Erythroblast (primary cell): Measurements from ENCODE around the gene IDH3A.

Experiments used
- DNase-seq, 2 experiments: peaks; one replicate each; lab custom pipeline; 2025; lab: John Stamatoyannopoulos, UW
- GATA1 ChIP-seq: IDR thresholded peaks from 2 replicates; pipeline ENCODE4 v1.6.1; 2011; ENCODE audit warnings: low read depth, mild to moderate bottlenecking, control low read depth, low read length, moderate library complexity
- POLR2A ChIP-seq: IDR thresholded peaks from 2 replicates; pipeline ENCODE4 v1.6.1; 2011; ENCODE audit warnings: mild to moderate bottlenecking, low read length

IDH3A gene

GRCh38 chr15:78149068-78149804 is at the start of gene IDH3A:
IDH3A (plus strand) TSS chr15:78149362; CDS start chr15:78149404, 42 bp downstream.
- no peak for TF ChIP-seq GATA1
- peak; percentile 65 for TF ChIP-seq POLR2A
- DNase-seq, result peak; percentile 97 to 99

DNA sequence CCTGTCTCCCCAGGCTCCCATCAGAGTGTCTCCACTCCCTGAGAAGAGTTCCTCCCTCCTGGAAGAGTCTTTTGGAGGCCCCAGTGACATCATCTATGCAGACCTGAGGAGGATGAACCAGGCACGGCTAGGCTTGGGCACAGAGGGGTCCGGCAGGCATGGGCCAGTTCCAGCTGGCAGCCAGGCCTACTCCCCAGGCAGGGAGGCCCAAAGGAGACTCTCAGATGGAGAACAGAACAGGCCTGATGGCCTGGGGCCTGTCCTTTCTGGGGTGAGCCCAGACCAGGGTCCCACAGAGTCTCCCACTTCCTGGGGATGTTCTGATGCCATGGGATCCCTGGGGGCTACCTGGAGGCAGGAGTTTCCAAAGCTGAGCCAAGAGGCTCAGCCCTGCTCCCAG is 48.3 kb upstream of the IDH3A start:
- DNase-seq, result no peak
- TF ChIP-seq POLR2A, result no peak
- no peak for TF ChIP-seq GATA1

DNA sequence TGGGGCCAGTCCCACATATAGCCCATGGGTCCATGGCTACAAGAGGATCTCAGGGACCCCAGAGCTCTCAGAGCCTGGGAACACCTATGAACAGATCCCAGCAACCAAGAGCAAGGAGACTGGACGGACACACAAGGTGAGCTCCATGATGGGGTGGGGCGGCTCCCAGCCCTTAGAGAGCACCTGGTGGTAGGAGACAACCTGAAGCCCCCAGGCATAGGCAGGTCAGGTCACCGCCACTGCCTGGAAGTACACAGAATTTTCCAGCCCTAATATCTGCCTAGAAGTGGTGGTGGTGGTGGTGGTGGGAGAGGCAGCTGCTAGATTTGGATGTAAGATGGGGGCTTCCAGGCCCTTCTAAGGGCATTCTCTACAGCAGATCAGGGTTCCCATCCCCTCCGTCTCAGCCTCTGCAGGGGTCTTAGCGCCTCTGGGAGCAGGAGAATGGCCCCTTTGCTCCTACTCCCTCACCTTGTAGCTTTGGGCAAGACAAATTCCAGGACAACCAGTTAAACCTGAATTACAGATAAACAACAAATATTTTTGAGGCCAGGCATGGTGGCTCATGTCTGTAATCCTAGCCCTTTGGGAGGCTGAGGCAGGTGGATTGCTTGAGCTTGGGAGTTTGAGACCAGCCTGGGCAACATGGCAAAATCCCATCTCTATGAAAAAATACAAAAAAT is 47.6 kb upstream of the IDH3A start:
- no peak for TF ChIP-seq POLR2A
- no peak for DNase-seq

GRCh38 chr15:78102211-78102610 is 47.0 kb upstream of the IDH3A start:
- TF ChIP-seq GATA1, result no peak
- TF ChIP-seq POLR2A, result no peak
- DNase-seq, result no peak

GRCh38 chr15:78102741-78103140 is 46.4 kb upstream of the IDH3A start:
- no peak for DNase-seq
- no peak for TF ChIP-seq POLR2A
- TF ChIP-seq GATA1, result no peak

GRCh38 chr15:78103406-78104118 is 45.6 kb upstream of the IDH3A start:
- TF ChIP-seq POLR2A (no peak), GATA1 (no peak)
- no peak for DNase-seq

GRCh38 chr15:78104119-78104479 is 45.1 kb upstream of the IDH3A start:
- TF ChIP-seq GATA1 (no peak), POLR2A (no peak)
- DNase-seq, result no peak

- DNase-seq, result no peak
Observed at GRCh38 chr15:78104566-78105475, 44.3 kb upstream of the IDH3A start.

DNA sequence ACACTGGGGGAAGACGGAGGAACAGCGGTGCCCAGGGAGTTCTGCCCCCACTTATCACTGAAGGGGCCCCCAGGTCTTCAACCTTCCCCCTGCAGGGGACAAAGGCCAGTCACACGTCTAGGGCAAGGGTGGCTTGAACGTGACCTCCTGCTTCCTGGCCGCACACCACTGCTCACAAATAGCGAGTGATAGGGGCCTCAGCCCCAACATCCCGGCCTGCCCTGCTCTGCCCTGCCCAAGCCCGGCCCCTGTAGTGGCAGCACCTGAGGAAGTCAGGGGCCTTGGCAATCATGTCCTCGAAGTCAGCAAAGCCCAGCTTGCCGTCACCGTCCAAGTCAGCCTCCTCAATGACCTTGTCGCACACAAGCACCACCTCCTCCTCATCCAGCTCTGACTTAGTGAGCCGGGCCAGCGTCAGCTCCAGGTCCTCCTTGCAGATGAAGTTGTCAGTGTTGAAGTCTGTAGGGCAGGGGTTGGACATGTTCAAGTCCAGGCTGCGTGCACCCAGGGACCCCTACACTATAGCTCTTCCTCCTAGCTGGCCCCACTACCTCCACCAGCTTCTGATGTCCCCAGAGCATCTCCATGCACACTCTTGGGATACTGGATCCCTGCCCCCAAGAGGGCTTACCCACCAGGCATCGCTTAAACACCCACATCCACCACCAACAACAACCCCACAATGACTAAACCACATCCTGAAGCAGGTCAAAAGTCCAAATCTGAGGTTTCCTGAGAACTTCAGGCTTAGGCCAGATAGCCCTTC is 43.5 kb upstream of the IDH3A start:
- DNase-seq, result no peak
- TF ChIP-seq POLR2A (no peak), GATA1 (no peak)

More at GRCh38 chr15:78104566-78105475, 44.3 kb upstream of the IDH3A start:
- TF ChIP-seq POLR2A (no peak), GATA1 (no peak)

DNA sequence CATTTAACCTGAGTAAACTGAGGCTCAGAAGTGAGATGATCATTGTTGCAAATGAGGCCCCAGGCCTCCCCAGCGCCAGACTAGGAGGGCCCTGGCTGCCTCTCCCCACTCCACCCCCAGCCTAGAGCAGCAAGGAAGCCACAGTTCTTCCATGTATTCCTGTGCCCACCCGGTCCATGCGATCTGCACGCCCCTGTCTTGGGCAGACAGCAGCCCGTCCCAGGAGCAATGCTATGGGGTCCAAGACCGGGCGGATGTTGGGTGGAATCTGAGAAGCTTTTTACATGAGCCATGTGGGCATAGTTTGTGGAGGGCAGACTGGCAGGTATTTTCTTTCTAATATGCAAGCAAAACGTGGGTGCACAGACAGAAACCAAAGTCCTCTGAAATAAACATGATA is 41.7 kb upstream of the IDH3A start:
- TF ChIP-seq GATA1 (no peak), POLR2A (no peak)
- DNase-seq, result no peak

- TF ChIP-seq POLR2A, result no peak
- no peak for TF ChIP-seq GATA1
- DNase-seq, result peak; percentile 80 to 81
Observed at GRCh38 chr15:78108300-78109084, 40.7 kb upstream of the IDH3A start.

DNA sequence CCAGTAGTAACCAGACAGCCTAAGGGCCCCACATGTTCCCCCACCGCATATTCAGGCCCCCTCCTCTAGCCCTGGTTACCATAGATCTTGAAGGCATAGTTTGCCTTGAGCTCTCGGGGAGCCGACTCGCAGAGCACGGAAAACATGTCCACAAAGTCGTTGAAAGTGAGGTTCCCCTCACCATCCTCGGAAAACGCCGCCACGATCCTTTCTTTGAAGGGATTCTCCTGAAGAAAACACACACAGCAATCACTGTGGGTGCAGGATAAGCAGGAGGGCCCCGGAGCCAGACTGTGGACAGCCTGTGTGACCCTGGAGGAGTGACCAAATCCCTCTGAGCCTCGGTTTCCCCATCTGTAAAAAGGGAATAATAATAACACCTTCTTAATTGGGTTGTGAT is 40.0 kb upstream of the IDH3A start:
- no peak for TF ChIP-seq POLR2A
- TF ChIP-seq GATA1, result no peak
- DNase-seq, result no peak

DNA sequence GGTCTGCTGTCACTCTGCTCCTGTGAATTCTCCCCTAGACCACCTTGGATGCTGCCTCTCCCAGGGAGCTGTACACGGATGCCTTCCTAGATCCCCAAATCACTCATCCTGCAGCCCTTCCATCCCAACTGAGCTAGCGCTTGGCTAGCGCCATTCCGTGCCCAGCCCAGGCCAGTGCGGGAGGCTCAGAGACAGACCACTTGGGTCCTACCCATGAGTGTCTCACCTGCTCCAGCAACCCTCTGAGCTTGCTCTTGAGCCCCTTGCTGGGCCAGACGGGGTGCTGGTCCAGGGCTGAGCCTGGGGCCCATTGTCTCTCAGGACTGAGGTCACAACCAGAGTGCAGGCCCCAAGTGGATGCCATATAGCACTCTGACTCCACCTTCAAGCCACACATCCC is 39.1 kb upstream of the IDH3A start:
- TF ChIP-seq POLR2A, result no peak
- no peak for TF ChIP-seq GATA1

More for the DNA sequence above, 39.1 kb upstream of the IDH3A start:
- DNase-seq, result no peak
